ENCODE measurements around the gene CWH43.

GRCh38 chr4:48958582-48958981 lies 27.5 kb upstream of the CWH43 start:
- no peak for TF ChIP-seq CTCF (IDR thresholded peaks at IDR 0.05)
- TF ChIP-seq POLR2A (IDR thresholded peaks at IDR 0.05) = no peak
